ENCODE data around the gene TNRC6C. TPM values are rescaled to one million over a fixed set of nuclear protein-coding genes. Genes with fewer than 3 reads are reported as not detected.

The TNRC6C gene
- polyA plus RNA-seq, 1 donor (not counting 4 experiments of a cell fraction or from before 2014, with no cell fraction given), result 0.34 TPM

GRCh38 chr17:78108726-78109488 lies 150.4 kb downstream of the TNRC6C start:
- no peak overlapping the region for H3K4me3 ChIP-seq (ENCODE audit: control insufficient read depth in 2 of 3, extremely low read depth in 1 of 3, insufficient read depth in 2 of 3, low read depth in 1 of 3, low read length in 3 of 3)
- DNase-seq (ENCODE audit: low read depth, low spot score) (no peak), FAIRE-seq (no peak)
- H3K9me3 ChIP-seq (ENCODE audit: control insufficient read depth, low read depth, low read length), result no peaks in the 10 kb centered on the region
- no peak overlapping the region for H3K9ac ChIP-seq (ENCODE audit: control insufficient read depth, extremely low read depth, insufficient read depth, low read length)
- no peaks in the 10 kb centered on the region for H3K79me2 ChIP-seq (ENCODE audit: control insufficient read depth, insufficient read depth, low read length)
- dilution Hi-C loops (cut with MboI; ENCODE audit: extremely low pct_ligation_motif_present, low sequenced_read_pairs), result no loop called here
- no peaks in the 10 kb centered on the region for H3K4me1 ChIP-seq (ENCODE audit: control insufficient read depth, extremely low read depth, insufficient read depth, low read length)
- no peaks in the 10 kb centered on the region for H3K9me1 ChIP-seq (ENCODE audit: control insufficient read depth, extremely low read depth, insufficient read depth, low read length)
- H4K20me1 ChIP-seq (ENCODE audit: control insufficient read depth, extremely low read depth, insufficient read depth, low read length), result peaks cover 3% of the 10 kb centered on the region
- H3K36me3 ChIP-seq (ENCODE audit: control insufficient read depth in 2 of 2, extremely low read depth in 1 of 2, insufficient read depth in 2 of 2, low read length in 2 of 2), result peaks cover 0 to 8% of the 10 kb centered on the region in 2 experiments
- no peaks in the 10 kb centered on the region for H3K27me3 ChIP-seq (ENCODE audit: control insufficient read depth, extremely low read depth, insufficient read depth, low read length)
- no peak overlapping the region for H3K4me2 ChIP-seq (ENCODE audit: control insufficient read depth, extremely low read depth, insufficient read depth, low read depth, low read length)
- no peak overlapping the region for H3K27ac ChIP-seq (ENCODE audit: control insufficient read depth, insufficient read depth, low read length)
- no peak overlapping the region for H2AFZ ChIP-seq (ENCODE audit: control insufficient read depth, low read length)
- TF ChIP-seq EZH2 (IDR thresholded peaks at IDR 0.05; ENCODE audit: low read length), result no peak
- TF ChIP-seq, protein P1, sequence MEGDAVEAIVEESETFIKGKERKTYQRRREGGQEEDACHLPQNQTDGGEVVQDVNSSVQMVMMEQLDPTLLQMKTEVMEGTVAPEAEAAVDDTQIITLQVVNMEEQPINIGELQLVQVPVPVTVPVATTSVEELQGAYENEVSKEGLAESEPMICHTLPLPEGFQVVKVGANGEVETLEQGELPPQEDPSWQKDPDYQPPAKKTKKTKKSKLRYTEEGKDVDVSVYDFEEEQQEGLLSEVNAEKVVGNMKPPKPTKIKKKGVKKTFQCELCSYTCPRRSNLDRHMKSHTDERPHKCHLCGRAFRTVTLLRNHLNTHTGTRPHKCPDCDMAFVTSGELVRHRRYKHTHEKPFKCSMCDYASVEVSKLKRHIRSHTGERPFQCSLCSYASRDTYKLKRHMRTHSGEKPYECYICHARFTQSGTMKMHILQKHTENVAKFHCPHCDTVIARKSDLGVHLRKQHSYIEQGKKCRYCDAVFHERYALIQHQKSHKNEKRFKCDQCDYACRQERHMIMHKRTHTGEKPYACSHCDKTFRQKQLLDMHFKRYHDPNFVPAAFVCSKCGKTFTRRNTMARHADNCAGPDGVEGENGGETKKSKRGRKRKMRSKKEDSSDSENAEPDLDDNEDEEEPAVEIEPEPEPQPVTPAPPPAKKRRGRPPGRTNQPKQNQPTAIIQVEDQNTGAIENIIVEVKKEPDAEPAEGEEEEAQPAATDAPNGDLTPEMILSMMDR (optimal IDR thresholded peaks at IDR 0.05 in 1 of 3, IDR thresholded peaks at IDR 0.05 in 1 of 3, conservative IDR thresholded peaks at IDR 0.05 in 1 of 3; ENCODE audit: extremely low read depth in 1 of 3, insufficient read depth in 2 of 3, low read length in 3 of 3), result no peak

- FAIRE-seq, result no peak
- Histone ChIP-seq H4K20me1 (ENCODE audit: control insufficient read depth, extremely low read depth, insufficient read depth, low read length) (peaks cover 3% of the 10 kb centered on the region), H3K79me2 (ENCODE audit: control insufficient read depth, insufficient read depth, low read length) (no peaks in the 10 kb centered on the region), H3K4me2 (ENCODE audit: control insufficient read depth, extremely low read depth, insufficient read depth, low read depth, low read length) (no peak overlapping the region), H2AFZ (ENCODE audit: control insufficient read depth, low read length) (no peak overlapping the region), H3K27me3 (ENCODE audit: control insufficient read depth, extremely low read depth, insufficient read depth, low read length) (no peaks in the 10 kb centered on the region), H3K27ac (ENCODE audit: control insufficient read depth, insufficient read depth, low read length) (no peak overlapping the region), H3K9me3 (ENCODE audit: control insufficient read depth, low read depth, low read length) (no peaks in the 10 kb centered on the region), H3K4me1 (ENCODE audit: control insufficient read depth, extremely low read depth, insufficient read depth, low read length) (no peaks in the 10 kb centered on the region), H3K9me1 (ENCODE audit: control insufficient read depth, extremely low read depth, insufficient read depth, low read length) (no peaks in the 10 kb centered on the region), H3K9ac (ENCODE audit: control insufficient read depth, extremely low read depth, insufficient read depth, low read length) (no peak overlapping the region), H3K36me3 (ENCODE audit: control insufficient read depth in 2 of 2, extremely low read depth in 1 of 2, insufficient read depth in 2 of 2, low read length in 2 of 2) (peaks cover 0 to 8% of the 10 kb centered on the region in 2 experiments), H3K4me3 (ENCODE audit: control insufficient read depth in 2 of 3, extremely low read depth in 1 of 3, insufficient read depth in 2 of 3, low read depth in 1 of 3, low read length in 3 of 3) (no peak overlapping the region)
- no peak for DNase-seq (ENCODE audit: low read depth, low spot score)
- TF ChIP-seq, protein P1 (optimal IDR thresholded peaks at IDR 0.05 in 1 of 3, IDR thresholded peaks at IDR 0.05 in 1 of 3, conservative IDR thresholded peaks at IDR 0.05 in 1 of 3; ENCODE audit: extremely low read depth in 1 of 3, insufficient read depth in 2 of 3, low read length in 3 of 3), result no peak
- dilution Hi-C loops (cut with MboI; ENCODE audit: extremely low pct_ligation_motif_present, low sequenced_read_pairs), result no loop called here
Measured at GRCh38 chr17:78109489-78109761, 150.9 kb downstream of the TNRC6C start.

Measured in keratinocyte (primary cell).